Measurements from ENCODE around the gene PRTN3. TPM values are rescaled to one million over a fixed set of nuclear protein-coding genes. Genes with fewer than 3 reads are reported as not detected.

Gene PRTN3
- total and polyA plus RNA-seq, 8 donors = 0.14 to 0.24 TPM; not detected in 6

- ATAC-seq = no peak
- intact Hi-C loops (cut with DNase I) = no loop called here
- Histone ChIP-seq H3K4me3 (no peak overlapping the region), H3K36me3 (no peaks in the 10 kb centered on the region), H3K4me1 (peaks cover 0 to 3% (median 0%) of the 10 kb centered on the region in 3 donors), H3K27ac (no peak overlapping the region), H3K27me3 (no peaks in the 10 kb centered on the region), H3K9me3 (no peaks in the 10 kb centered on the region)
- no peak for FAIRE-seq
- no peak for TF ChIP-seq CTCF (IDR thresholded peaks at IDR 0.05)
- DNase-seq = peak in 2 of 6 donors; percentile 25 to 37
- WGBS, 2 donors = 92% methylated on average over 12 of the region's 12 CpGs
Measured at GRCh38 chr19:793806-794205, 47.0 kb upstream of the PRTN3 start.

GRCh38 chr19:795073-795611, 45.7 kb upstream of the PRTN3 start:
- whole genome bisulfite sequencing, 2 donors = 77% methylated on average over 28 of the region's 28 CpGs
- no peaks in the 10 kb centered on the region for H3K9me3 ChIP-seq
- no peak overlapping the region for H3K4me3 ChIP-seq
- ATAC-seq (no peak), DNase-seq (peak in 5 of 6 donors; percentile 30 to 85 (median 71)), FAIRE-seq (no peak)
- intact Hi-C loops (cut with DNase I) = no loop called here
- no peak overlapping the region for H3K27ac ChIP-seq
- H3K27me3 ChIP-seq = no peaks in the 10 kb centered on the region
- TF ChIP-seq CTCF (IDR thresholded peaks at IDR 0.05) = no peak
- H3K36me3 ChIP-seq = no peaks in the 10 kb centered on the region
- peaks cover 9 to 13% (median 11%) of the 10 kb centered on the region in 3 donors for H3K4me1 ChIP-seq

- peaks cover 17 to 21% (median 19%) of the 10 kb centered on the region in 3 donors for H3K4me1 ChIP-seq
- H3K27ac ChIP-seq = peak overlapping the region in 3 of 4 donors; percentile 55 to 83 (median 80)
- 70 to 79% methylated on average over 39 of the region's 39 CpGs for WGBS, 2 donors
- TF ChIP-seq CTCF (IDR thresholded peaks at IDR 0.05) = no peak
- no peaks in the 10 kb centered on the region for H3K36me3 ChIP-seq
- intact Hi-C loops (cut with DNase I) = no loop called here
- no peaks in the 10 kb centered on the region for H3K9me3 ChIP-seq
- FAIRE-seq (no peak), DNase-seq (peak in 4 of 6 donors; percentile 48 to 81 (median 64)), ATAC-seq (no peak)
- H3K4me3 ChIP-seq = peak overlapping the region; percentile 72 to 92 (median 80)
- no peaks in the 10 kb centered on the region for H3K27me3 ChIP-seq
Measured at GRCh38 chr19:795691-796581, 44.9 kb upstream of the PRTN3 start.

- peak; percentile 97 for FAIRE-seq
- H3K4me1 ChIP-seq = peaks cover 25 to 30% (median 27%) of the 10 kb centered on the region in 3 donors
- ATAC-seq = peak; percentile 83 to 88 (median 84)
- peak within 1 kb of the TSS; percentile 83 to 98 (median 96) for H3K27ac ChIP-seq
- intact Hi-C loops (cut with DNase I) = no loop called here
- H3K27me3 ChIP-seq = no peaks in the 10 kb centered on the region
- DNase-seq = peak; percentile 97 to 100 (median 100)
- H3K9me3 ChIP-seq = no peaks in the 10 kb centered on the region
- H3K4me3 ChIP-seq = peak within 1 kb of the TSS; percentile 82 to 95 (median 90)
- WGBS, 2 donors = 0 to 1% methylated on average over 81 to 83 of the region's 83 CpGs
- TF ChIP-seq CTCF (IDR thresholded peaks at IDR 0.05) = no peak
- no peaks in the 10 kb centered on the region for H3K36me3 ChIP-seq
Measured at GRCh38 chr19:796692-797527, 43.9 kb upstream of the PRTN3 start, which contains the start of gene PTBP1. PTBP1 (plus strand) TSS chr19:797452; CDS start chr19:797498, 46 bp downstream.

Data from pancreas (tissue), 10 donors.